Stimulated activated naive CD8-positive, alpha-beta T cell treated with anti-CD3 and anti-CD28 coated beads, Interleukin-15, amount 100 ng/mL, for 72 hours (primary cell): ENCODE data around the gene COL6A5.
"Not testable (repeated sequence)": the region's sequence is repeated elsewhere in the genome, so short reads cannot be mapped to it uniquely, and the experiment has no call there.

Source experiments
- ATAC-seq: fragments of 150-1000 bp; cut with Tn5 transposase; 2 replicates; pipeline ENCODE4 v1.10.0; 2021; ENCODE audit warnings: mild to moderate bottlenecking, moderate library complexity
- DNase-seq, 2 donors: peaks; one replicate each; pipeline ENCODE4 v3.0.0; 2021 to 2022
- H3K27ac Mint-ChIP-seq, 2 donors: one replicate each; pipeline ENCODE4 v1.8.0; 2022; ENCODE audit warnings: mild to moderate bottlenecking in 2 of 2, mixed read lengths in 2 of 2, moderate library complexity in 2 of 2
- H3K27me3 Mint-ChIP-seq: one replicate; pipeline ENCODE4 v1.8.0; 2022; ENCODE audit warnings: mixed read lengths
- H3K4me1 Mint-ChIP-seq: one replicate; pipeline ENCODE4 v1.8.0; 2022; ENCODE audit warnings: mild to moderate bottlenecking, mixed read lengths
- H3K4me3 Mint-ChIP-seq, 2 donors: one replicate each; pipeline ENCODE4 v1.8.0; 2022; ENCODE audit warnings: mild to moderate bottlenecking in 2 of 2, mixed read lengths in 2 of 2, moderate library complexity in 1 of 2
- H3K9me3 Mint-ChIP-seq, 2 donors: one replicate each; pipeline ENCODE4 v1.8.0; 2022; ENCODE audit warnings: mixed read lengths in 2 of 2

The COL6A5 gene

GRCh38 chr3:130408253-130408652 is 62.8 kb downstream of the COL6A5 start:
- not testable (repeated sequence) for H3K27ac Mint-ChIP-seq, H3K4me1 Mint-ChIP-seq
- peaks cover 9 to 32% of the 10 kb centered on the region in 2 donors for H3K9me3 Mint-ChIP-seq

GRCh38 chr3:130411320-130411719 is 65.8 kb downstream of the COL6A5 start:
- H3K4me3 Mint-ChIP-seq = no peak overlapping the region
- no peaks in the 10 kb centered on the region for H3K4me1 Mint-ChIP-seq
- no peak for ATAC-seq
- H3K27ac Mint-ChIP-seq = no peak overlapping the region
- peaks cover 9 to 32% of the 10 kb centered on the region in 2 donors for H3K9me3 Mint-ChIP-seq
- no peak for DNase-seq
- peaks cover 16% of the 10 kb centered on the region for H3K27me3 Mint-ChIP-seq

More at GRCh38 chr3:130408253-130408652, 62.8 kb downstream of the COL6A5 start:
- DNase-seq, ATAC-seq, H3K4me3 Mint-ChIP-seq: not testable (repeated sequence)
- H3K27me3 Mint-ChIP-seq = peaks cover 22% of the 10 kb centered on the region

- no peak overlapping the region for H3K4me3 Mint-ChIP-seq
- DNase-seq = no peak
- H3K9me3 Mint-ChIP-seq = peaks cover 6 to 21% of the 10 kb centered on the region in 2 donors
- no peaks in the 10 kb centered on the region for H3K4me1 Mint-ChIP-seq
- no peak overlapping the region for H3K27ac Mint-ChIP-seq
- H3K27me3 Mint-ChIP-seq = peaks cover 8% of the 10 kb centered on the region
- no peak for ATAC-seq
Measured at GRCh38 chr3:130412991-130413560, 67.6 kb downstream of the COL6A5 start.

- DNase-seq = no peak
- ATAC-seq = no peak
- H3K4me3 Mint-ChIP-seq = no peak overlapping the region
Measured at GRCh38 chr3:130414457-130414856, 69.0 kb downstream of the COL6A5 start.

GRCh38 chr3:130420466-130420865 is 75.0 kb downstream of the COL6A5 start:
- H3K9me3 Mint-ChIP-seq = no peaks in the 10 kb centered on the region
- no peak overlapping the region for H3K4me3 Mint-ChIP-seq
- peaks cover 17% of the 10 kb centered on the region for H3K27me3 Mint-ChIP-seq
- H3K27ac Mint-ChIP-seq = no peak overlapping the region
- no peak for DNase-seq
- ATAC-seq = no peak
- H3K4me1 Mint-ChIP-seq = no peaks in the 10 kb centered on the region

More at GRCh38 chr3:130414457-130414856, 69.0 kb downstream of the COL6A5 start:
- H3K9me3 Mint-ChIP-seq = peaks cover 0 to 8% of the 10 kb centered on the region in 2 donors
- peaks cover 8% of the 10 kb centered on the region for H3K27me3 Mint-ChIP-seq
- H3K4me1 Mint-ChIP-seq = no peaks in the 10 kb centered on the region
- H3K27ac Mint-ChIP-seq = no peak overlapping the region

GRCh38 chr3:130423064-130423463 is 77.6 kb downstream of the COL6A5 start:
- no peak for ATAC-seq
- DNase-seq = no peak
- Mint-ChIP-seq H3K27ac (no peak overlapping the region), H3K9me3 (no peaks in the 10 kb centered on the region), H3K4me3 (no peak overlapping the region), H3K4me1 (no peaks in the 10 kb centered on the region), H3K27me3 (peaks cover 17% of the 10 kb centered on the region)

GRCh38 chr3:130424837-130425236 is 79.4 kb downstream of the COL6A5 start:
- H3K4me3 Mint-ChIP-seq = no peak overlapping the region
- no peaks in the 10 kb centered on the region for H3K4me1 Mint-ChIP-seq
- ATAC-seq = no peak
- peaks cover 13% of the 10 kb centered on the region for H3K27me3 Mint-ChIP-seq
- H3K27ac Mint-ChIP-seq = no peak overlapping the region
- H3K9me3 Mint-ChIP-seq = no peaks in the 10 kb centered on the region
- DNase-seq = no peak

GRCh38 chr3:130425484-130425883 is 80.0 kb downstream of the COL6A5 start:
- Mint-ChIP-seq H3K4me1 (no peaks in the 10 kb centered on the region), H3K4me3 (no peak overlapping the region), H3K27me3 (peaks cover 10% of the 10 kb centered on the region), H3K27ac (no peak overlapping the region), H3K9me3 (no peaks in the 10 kb centered on the region)
- DNase-seq = no peak
- no peak for ATAC-seq

GRCh38 chr3:130426206-130426605 is 80.7 kb downstream of the COL6A5 start:
- ATAC-seq (no peak), DNase-seq (no peak)
- H3K27ac Mint-ChIP-seq = no peak overlapping the region
- H3K27me3 Mint-ChIP-seq = peaks cover 8% of the 10 kb centered on the region
- H3K9me3 Mint-ChIP-seq = no peaks in the 10 kb centered on the region
- no peaks in the 10 kb centered on the region for H3K4me1 Mint-ChIP-seq
- no peak overlapping the region for H3K4me3 Mint-ChIP-seq

- Mint-ChIP-seq H3K4me1 (no peaks in the 10 kb centered on the region), H3K4me3 (no peak overlapping the region), H3K27me3 (peaks cover 8% of the 10 kb centered on the region), H3K9me3 (peaks cover 0 to 10% of the 10 kb centered on the region in 2 donors), H3K27ac (no peak overlapping the region)
- ATAC-seq (no peak), DNase-seq (no peak)
Measured at GRCh38 chr3:130428871-130429712, 83.6 kb downstream of the COL6A5 start.

GRCh38 chr3:130429713-130430023 is 84.2 kb downstream of the COL6A5 start:
- H3K27me3 Mint-ChIP-seq = peaks cover 8% of the 10 kb centered on the region
- peaks cover 0 to 12% of the 10 kb centered on the region in 2 donors for H3K9me3 Mint-ChIP-seq
- H3K4me1 Mint-ChIP-seq = no peaks in the 10 kb centered on the region
- H3K4me3 Mint-ChIP-seq = no peak overlapping the region
- no peak for DNase-seq
- ATAC-seq = no peak
- H3K27ac Mint-ChIP-seq = no peak overlapping the region

GRCh38 chr3:130430266-130430665 is 84.8 kb downstream of the COL6A5 start:
- Mint-ChIP-seq H3K27ac (no peak overlapping the region), H3K4me3 (no peak overlapping the region), H3K4me1 (no peaks in the 10 kb centered on the region), H3K27me3 (peaks cover 8% of the 10 kb centered on the region), H3K9me3 (peaks cover 0 to 12% of the 10 kb centered on the region in 2 donors)
- no peak for ATAC-seq
- no peak for DNase-seq

- H3K27ac Mint-ChIP-seq, ATAC-seq, H3K4me1 Mint-ChIP-seq, H3K27me3 Mint-ChIP-seq, H3K4me3 Mint-ChIP-seq, DNase-seq: not testable (repeated sequence)
- H3K9me3 Mint-ChIP-seq = peaks cover 0 to 12% of the 10 kb centered on the region in 2 donors
Measured at GRCh38 chr3:130432086-130432485, 86.6 kb downstream of the COL6A5 start.

- H3K4me3 Mint-ChIP-seq = no peak overlapping the region
- no peak for ATAC-seq
- peaks cover 8% of the 10 kb centered on the region for H3K27me3 Mint-ChIP-seq
- H3K9me3 Mint-ChIP-seq = peaks cover 0 to 12% of the 10 kb centered on the region in 2 donors
- no peaks in the 10 kb centered on the region for H3K4me1 Mint-ChIP-seq
- DNase-seq = no peak
- H3K27ac Mint-ChIP-seq = no peak overlapping the region
Measured at GRCh38 chr3:130433306-130433705, 87.8 kb downstream of the COL6A5 start.

- no peak for ATAC-seq
- Mint-ChIP-seq H3K4me1 (no peaks in the 10 kb centered on the region), H3K9me3 (no peaks in the 10 kb centered on the region), H3K4me3 (no peak overlapping the region), H3K27ac (no peak overlapping the region), H3K27me3 (peaks cover 8% of the 10 kb centered on the region)
- DNase-seq = no peak
Measured at GRCh38 chr3:130442284-130442683, 96.8 kb downstream of the COL6A5 start.

GRCh38 chr3:130446840-130447239 is 101.4 kb downstream of the COL6A5 start:
- H3K4me1 Mint-ChIP-seq, H3K27ac Mint-ChIP-seq, H3K4me3 Mint-ChIP-seq, DNase-seq, H3K27me3 Mint-ChIP-seq, ATAC-seq: not testable (repeated sequence)
- H3K9me3 Mint-ChIP-seq = peaks cover 9 to 11% of the 10 kb centered on the region in 2 donors
